Activated T-helper 1 cell treated with anti-CD3 and anti-CD28 coated beads, Interleukin-12 subunit alpha, Interleukin-12 subunit beta, Interleukin-2, Interleukin-4 antibody, amounts not matched to agents 30 ng/mL and 10 ng/mL and 1 ng/mL, durations not matched to agents 14 hours and 24 hours and 36 hours (primary cell): Measurements from ENCODE around the gene RENBP. TPM values are rescaled to one million over a fixed set of nuclear protein-coding genes. Genes with fewer than 3 reads are reported as not detected.

Experiments used
- DNase-seq: peaks from one replicate; pipeline ENCODE4 v3.0.0; 2021; ENCODE audit warnings: low spot score
- H3K27ac Mint-ChIP-seq: one replicate; pipeline ENCODE4 v1.8.0; 2021; ENCODE audit warnings: mild to moderate bottlenecking, mixed read lengths
- H3K27me3 Mint-ChIP-seq: one replicate; pipeline ENCODE4 v1.8.0; 2022; ENCODE audit warnings: mild to moderate bottlenecking, moderate library complexity, mixed read lengths; ENCODE audit not compliant: insufficient read depth
- H3K36me3 Mint-ChIP-seq: one replicate; pipeline ENCODE4 v1.8.0; 2021; ENCODE audit warnings: low read depth, mixed read lengths
- H3K4me1 Mint-ChIP-seq: one replicate; pipeline ENCODE4 v1.8.0; 2021; ENCODE audit warnings: low read depth, mixed read lengths
- H3K4me3 Mint-ChIP-seq: one replicate; pipeline ENCODE4 v1.8.0; 2021; ENCODE audit warnings: mild to moderate bottlenecking, moderate library complexity, mixed read lengths
- H3K9me3 Mint-ChIP-seq: one replicate; pipeline ENCODE4 v1.8.0; 2021; ENCODE audit warnings: mixed read lengths
- intact Hi-C: fragments of 100-400 bp; cut with micrococcal nuclease; formaldehyde crosslinking; loops from one replicate; pipeline ENCODE4 v1.15.1; 2024
- total RNA-seq: library from RNA; stranded (reverse); gene quantifications from 2 replicates; pipeline ENCODE4 v1.2.3, GENCODE V29; 2022

Gene RENBP
- total RNA-seq, 1 donor from 2014 or later = 14.0 TPM

- H3K4me3 Mint-ChIP-seq = peak overlapping the region; percentile 96
- peaks cover 6% of the 10 kb centered on the region for H3K36me3 Mint-ChIP-seq
- DNase-seq = no peak
- no peaks in the 10 kb centered on the region for H3K27me3 Mint-ChIP-seq
- H3K27ac Mint-ChIP-seq = peak overlapping the region; percentile 95
- no peaks in the 10 kb centered on the region for H3K9me3 Mint-ChIP-seq
- intact Hi-C loops = loop anchor here (2.0 to 10.0 kb wide), 4 partner anchors 125 to 552 kb away; partner anchors contain the start of genes LAGE3, PLXNB3 and RPL10
- H3K4me1 Mint-ChIP-seq = peaks cover 30% of the 10 kb centered on the region
Observed at GRCh38 chrX:153925387-153925738, 19.1 kb downstream of the RENBP start.

GRCh38 chrX:153924149-153924861 is 20.1 kb downstream of the RENBP start:
- H3K4me3 Mint-ChIP-seq = peak overlapping the region; percentile 96
- peaks cover 30% of the 10 kb centered on the region for H3K4me1 Mint-ChIP-seq
- H3K9me3 Mint-ChIP-seq = no peaks in the 10 kb centered on the region
- peak overlapping the region; percentile 95 for H3K27ac Mint-ChIP-seq
- DNase-seq = no peak
- intact Hi-C loops = loop anchor here (2.0 to 10.0 kb wide), 2 partner anchors 126 to 470 kb away; partner anchors contain the start of gene RPL10
- H3K27me3 Mint-ChIP-seq = no peaks in the 10 kb centered on the region
- H3K36me3 Mint-ChIP-seq = peaks cover 6% of the 10 kb centered on the region

GRCh38 chrX:153922932-153923857 is 21.2 kb downstream of the RENBP start:
- no peaks in the 10 kb centered on the region for H3K27me3 Mint-ChIP-seq
- H3K4me3 Mint-ChIP-seq = peak overlapping the region; percentile 96
- H3K9me3 Mint-ChIP-seq = no peaks in the 10 kb centered on the region
- no peak for DNase-seq
- peaks cover 4% of the 10 kb centered on the region for H3K36me3 Mint-ChIP-seq
- intact Hi-C loops = loop anchor here (10.0 kb wide), 1 partner anchor 472 kb away; the partner anchor contains the start of gene RPL10
- peaks cover 25% of the 10 kb centered on the region for H3K4me1 Mint-ChIP-seq
- H3K27ac Mint-ChIP-seq = peak overlapping the region; percentile 95

- Mint-ChIP-seq H3K27me3 (no peaks in the 10 kb centered on the region), H3K9me3 (no peaks in the 10 kb centered on the region), H3K4me3 (peak overlapping the region; percentile 96), H3K4me1 (peaks cover 25% of the 10 kb centered on the region), H3K36me3 (peaks cover 7% of the 10 kb centered on the region), H3K27ac (peak overlapping the region; percentile 86)
- intact Hi-C loops = loop anchor here (10.0 kb wide), 1 partner anchor 473 kb away; the partner anchor contains the start of gene RPL10
- DNase-seq = no peak
Observed at GRCh38 chrX:153921511-153922446, 22.7 kb downstream of the RENBP start.

- Mint-ChIP-seq H3K4me3 (no peak overlapping the region), H3K9me3 (no peaks in the 10 kb centered on the region), H3K36me3 (peaks cover 10% of the 10 kb centered on the region), H3K27ac (no peak overlapping the region), H3K4me1 (peaks cover 25% of the 10 kb centered on the region), H3K27me3 (no peaks in the 10 kb centered on the region)
- intact Hi-C loops = loop anchor here (10.0 kb wide), 1 partner anchor 474 kb away; the partner anchor contains the start of gene RPL10
- DNase-seq = no peak
Observed at GRCh38 chrX:153921070-153921469, 23.4 kb downstream of the RENBP start.

- Mint-ChIP-seq H3K27ac (no peak overlapping the region), H3K4me1 (peaks cover 22% of the 10 kb centered on the region), H3K36me3 (peaks cover 14% of the 10 kb centered on the region), H3K27me3 (no peaks in the 10 kb centered on the region), H3K9me3 (no peaks in the 10 kb centered on the region), H3K4me3 (no peak overlapping the region)
- DNase-seq = no peak
- intact Hi-C loops = loop anchor here (10.0 kb wide), 1 partner anchor 474 kb away; the partner anchor contains the start of gene RPL10
Observed at GRCh38 chrX:153920546-153920945, 23.9 kb downstream of the RENBP start.

GRCh38 chrX:153919281-153919680 is 25.2 kb downstream of the RENBP start:
- Mint-ChIP-seq H3K4me1 (peaks cover 13% of the 10 kb centered on the region), H3K36me3 (peaks cover 13% of the 10 kb centered on the region), H3K27me3 (no peaks in the 10 kb centered on the region), H3K4me3 (no peak overlapping the region), H3K27ac (no peak overlapping the region), H3K9me3 (no peaks in the 10 kb centered on the region)
- no peak for DNase-seq
- intact Hi-C loops = no loop called here

- intact Hi-C loops = no loop called here
- no peak for DNase-seq
- no peaks in the 10 kb centered on the region for H3K9me3 Mint-ChIP-seq
- H3K4me1 Mint-ChIP-seq = peaks cover 10% of the 10 kb centered on the region
- H3K36me3 Mint-ChIP-seq = peaks cover 12% of the 10 kb centered on the region
- no peak overlapping the region for H3K27ac Mint-ChIP-seq
- H3K4me3 Mint-ChIP-seq = no peak overlapping the region
- H3K27me3 Mint-ChIP-seq = no peaks in the 10 kb centered on the region
Observed at GRCh38 chrX:153917869-153918268, 26.6 kb downstream of the RENBP start.

- Mint-ChIP-seq H3K36me3 (peaks cover 14% of the 10 kb centered on the region), H3K9me3 (no peaks in the 10 kb centered on the region), H3K27me3 (no peaks in the 10 kb centered on the region), H3K27ac (no peak overlapping the region), H3K4me1 (no peaks in the 10 kb centered on the region), H3K4me3 (no peak overlapping the region)
- DNase-seq = no peak
- intact Hi-C loops = no loop called here
Observed at GRCh38 chrX:153913701-153914100, 30.7 kb downstream of the RENBP start.

- H3K4me1 Mint-ChIP-seq = no peaks in the 10 kb centered on the region
- intact Hi-C loops = no loop called here
- H3K4me3 Mint-ChIP-seq = no peak overlapping the region
- no peak overlapping the region for H3K27ac Mint-ChIP-seq
- DNase-seq = no peak
- no peaks in the 10 kb centered on the region for H3K9me3 Mint-ChIP-seq
- H3K27me3 Mint-ChIP-seq = no peaks in the 10 kb centered on the region
- peaks cover 16% of the 10 kb centered on the region for H3K36me3 Mint-ChIP-seq
Observed at GRCh38 chrX:153913211-153913610, 31.2 kb downstream of the RENBP start.

GRCh38 chrX:153911798-153912197 is 32.6 kb downstream of the RENBP start:
- peaks cover 13% of the 10 kb centered on the region for H3K36me3 Mint-ChIP-seq
- H3K27me3 Mint-ChIP-seq = no peaks in the 10 kb centered on the region
- H3K4me1 Mint-ChIP-seq = no peaks in the 10 kb centered on the region
- no peak for DNase-seq
- no peaks in the 10 kb centered on the region for H3K9me3 Mint-ChIP-seq
- H3K27ac Mint-ChIP-seq = peak overlapping the region; percentile 23
- H3K4me3 Mint-ChIP-seq = no peak overlapping the region
- intact Hi-C loops = no loop called here

GRCh38 chrX:153910446-153910845 is 34.0 kb downstream of the RENBP start:
- intact Hi-C loops = no loop called here
- no peak overlapping the region for H3K4me3 Mint-ChIP-seq
- H3K9me3 Mint-ChIP-seq = no peaks in the 10 kb centered on the region
- H3K36me3 Mint-ChIP-seq = peaks cover 6% of the 10 kb centered on the region
- no peaks in the 10 kb centered on the region for H3K4me1 Mint-ChIP-seq
- no peak for DNase-seq
- H3K27me3 Mint-ChIP-seq = no peaks in the 10 kb centered on the region
- no peak overlapping the region for H3K27ac Mint-ChIP-seq
